ENCODE measurements around the gene SH3PXD2A.

SH3PXD2A gene

DNA sequence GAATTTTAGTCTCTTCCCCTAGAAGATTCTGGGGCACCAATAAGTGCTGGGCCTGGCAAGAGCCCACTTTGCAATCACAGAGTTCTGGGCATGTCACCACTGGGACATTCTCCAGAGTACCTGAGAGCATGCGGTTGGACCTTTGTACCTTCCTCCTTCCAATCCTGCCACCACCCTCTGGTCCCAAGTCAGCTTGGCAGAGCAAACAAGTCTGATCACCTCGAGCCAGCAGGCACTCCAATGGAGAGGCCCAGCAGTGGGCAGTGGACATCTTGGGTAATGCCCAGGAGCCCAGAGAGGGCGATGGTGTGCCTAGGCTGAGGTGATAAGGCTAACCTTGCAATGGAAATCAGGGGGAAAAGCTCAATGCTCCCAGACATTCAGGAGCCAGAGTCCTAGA is 43.4 kb downstream of the SH3PXD2A start:
- no peak overlapping the region for H3K9ac ChIP-seq (ENCODE audit: low read length in 2 of 2)
- H3K4me1 ChIP-seq (ENCODE audit: control insufficient read depth, insufficient read depth, low read length) = peaks cover 14% of the 10 kb centered on the region
- no peaks in the 10 kb centered on the region for H3K36me3 ChIP-seq (ENCODE audit: control insufficient read depth in 2 of 2, insufficient read depth in 2 of 2, low read length in 2 of 2)
- no peaks in the 10 kb centered on the region for H3K9me3 ChIP-seq (ENCODE audit: control insufficient read depth in 2 of 2, low read length in 2 of 2)
- H3K27ac ChIP-seq (ENCODE audit: low read length) = no peak overlapping the region
- no peak overlapping the region for H3K4me3 ChIP-seq (ENCODE audit: low read length in 2 of 2)
- H3K27me3 ChIP-seq (ENCODE audit: control insufficient read depth in 1 of 2, insufficient read depth in 2 of 2, low read length in 2 of 2) = no peaks in the 10 kb centered on the region

DNA sequence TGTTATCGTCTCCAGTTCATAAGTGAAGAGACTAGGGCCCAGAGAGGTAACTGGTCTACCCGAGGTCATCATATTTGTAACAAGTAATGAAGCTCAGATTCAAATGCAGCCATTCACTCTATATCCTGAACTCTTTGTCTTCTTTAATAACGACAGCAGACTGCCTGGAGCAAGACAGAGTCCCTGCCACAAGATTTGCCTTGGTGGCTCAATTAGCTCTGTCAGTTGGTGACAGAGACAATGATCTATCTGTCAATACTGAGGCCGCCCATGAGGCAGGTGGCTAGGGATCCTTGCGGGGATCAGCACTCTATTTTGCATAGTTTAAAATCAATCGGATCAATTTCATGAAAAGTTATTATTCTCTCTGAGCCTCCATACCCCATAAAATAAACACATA is 43.9 kb downstream of the SH3PXD2A start:
- H3K4me3 ChIP-seq (ENCODE audit: low read length in 2 of 2) = no peak overlapping the region
- H3K27ac ChIP-seq (ENCODE audit: low read length) = no peak overlapping the region
- peaks cover 14% of the 10 kb centered on the region for H3K4me1 ChIP-seq (ENCODE audit: control insufficient read depth, insufficient read depth, low read length)
- H3K9me3 ChIP-seq (ENCODE audit: control insufficient read depth in 2 of 2, low read length in 2 of 2) = no peaks in the 10 kb centered on the region
- H3K36me3 ChIP-seq (ENCODE audit: control insufficient read depth in 2 of 2, insufficient read depth in 2 of 2, low read length in 2 of 2) = no peaks in the 10 kb centered on the region
- no peak overlapping the region for H3K9ac ChIP-seq (ENCODE audit: low read length in 2 of 2)
- H3K27me3 ChIP-seq (ENCODE audit: control insufficient read depth in 1 of 2, insufficient read depth in 2 of 2, low read length in 2 of 2) = no peaks in the 10 kb centered on the region

DNA sequence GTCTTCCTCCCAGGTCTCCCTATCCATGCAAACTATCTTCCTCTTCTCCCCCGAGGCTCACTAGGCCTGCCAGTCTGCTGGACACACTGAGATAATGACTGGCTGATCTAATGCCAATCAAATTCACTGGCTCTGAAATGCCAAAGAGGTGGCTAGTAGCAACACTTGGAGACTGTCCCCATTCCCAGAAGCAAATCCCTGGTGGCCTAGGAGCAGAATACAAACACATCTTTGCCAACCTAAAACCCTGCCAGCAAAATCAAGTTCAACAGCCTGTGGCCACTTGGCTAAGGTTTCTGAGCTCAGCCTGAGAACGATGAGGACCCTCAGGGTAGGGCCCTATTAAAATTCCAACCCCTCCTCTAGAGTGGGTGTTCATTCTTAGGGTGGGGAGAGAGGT is 46.6 kb downstream of the SH3PXD2A start:
- no peak overlapping the region for H3K9ac ChIP-seq (ENCODE audit: low read length in 2 of 2)
- H3K4me3 ChIP-seq (ENCODE audit: low read length in 2 of 2) = no peak overlapping the region

DNA sequence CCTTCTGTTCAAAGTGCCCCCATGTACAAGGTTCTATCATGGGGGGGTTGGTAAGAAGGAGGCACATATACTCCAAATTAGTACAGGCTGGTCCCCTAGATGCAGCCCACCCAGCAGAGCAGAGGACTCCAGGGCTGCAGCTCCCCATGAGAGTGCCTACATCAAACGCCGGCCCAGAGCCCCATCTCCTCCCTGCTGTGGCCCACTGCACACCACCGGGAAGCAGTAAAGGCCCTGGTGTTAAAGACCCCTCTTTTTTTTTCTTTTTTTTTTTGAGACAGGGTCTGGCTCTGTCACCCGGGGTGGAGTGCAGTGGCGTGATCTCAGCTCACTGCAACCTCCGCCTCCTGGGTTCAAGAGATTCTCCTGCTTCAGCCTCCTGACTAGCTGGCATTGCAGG is 47.4 kb downstream of the SH3PXD2A start:
- H3K4me3 ChIP-seq (ENCODE audit: low read length in 2 of 2) = no peak overlapping the region
- peaks cover 7% of the 10 kb centered on the region for H3K4me1 ChIP-seq (ENCODE audit: control insufficient read depth, insufficient read depth, low read length)
- H3K27ac ChIP-seq (ENCODE audit: low read length) = no peak overlapping the region

More for the DNA sequence above, 46.6 kb downstream of the SH3PXD2A start:
- Histone ChIP-seq H3K27ac (ENCODE audit: low read length) (no peak overlapping the region), H3K27me3 (ENCODE audit: control insufficient read depth in 1 of 2, insufficient read depth in 2 of 2, low read length in 2 of 2) (no peaks in the 10 kb centered on the region), H3K36me3 (ENCODE audit: control insufficient read depth in 2 of 2, insufficient read depth in 2 of 2, low read length in 2 of 2) (no peaks in the 10 kb centered on the region), H3K9me3 (ENCODE audit: control insufficient read depth in 2 of 2, low read length in 2 of 2) (no peaks in the 10 kb centered on the region), H3K4me1 (ENCODE audit: control insufficient read depth, insufficient read depth, low read length) (peaks cover 7% of the 10 kb centered on the region)

DNA sequence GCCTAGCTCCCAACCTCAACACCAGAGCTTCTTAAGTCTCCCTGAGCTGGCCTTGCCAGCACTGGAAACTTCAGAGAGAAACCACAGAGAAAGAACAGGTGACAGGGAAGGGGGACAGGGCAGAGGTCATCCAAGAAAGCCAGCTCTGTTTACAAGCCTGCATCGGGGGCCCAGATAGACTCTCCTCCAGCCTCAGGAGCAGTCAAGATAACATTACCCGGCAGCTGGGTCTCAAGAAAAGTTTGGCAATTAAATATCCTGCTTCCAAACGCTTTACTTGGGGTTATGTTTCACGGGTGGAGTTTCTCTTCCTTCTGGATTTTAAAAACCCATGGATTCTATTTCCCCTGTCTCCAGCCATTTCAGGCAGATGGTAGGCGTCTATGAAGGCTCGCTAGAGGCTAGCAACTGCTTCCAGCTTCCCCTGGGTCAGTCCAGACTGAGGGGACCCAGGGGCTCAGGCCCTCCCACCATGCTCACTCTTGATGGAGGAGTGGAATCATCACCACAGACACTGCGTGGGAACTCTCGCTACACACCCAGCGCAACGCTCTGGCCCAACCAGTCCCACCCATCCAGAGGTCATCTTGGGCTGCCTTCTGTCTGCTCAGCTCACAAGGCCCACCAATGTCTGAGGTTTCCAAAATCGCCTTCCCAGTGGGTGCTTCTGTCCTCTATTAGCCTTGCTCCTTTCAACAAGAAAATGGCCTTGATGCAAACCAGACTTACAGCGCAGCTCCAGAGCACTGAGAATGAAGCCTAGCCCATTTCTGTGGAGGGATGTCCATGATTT is 48.8 kb downstream of the SH3PXD2A start:
- Histone ChIP-seq H3K27me3 (ENCODE audit: control insufficient read depth in 1 of 2, insufficient read depth in 2 of 2, low read length in 2 of 2) (no peaks in the 10 kb centered on the region), H3K36me3 (ENCODE audit: control insufficient read depth in 2 of 2, insufficient read depth in 2 of 2, low read length in 2 of 2) (no peaks in the 10 kb centered on the region), H3K9ac (ENCODE audit: low read length in 2 of 2) (no peak overlapping the region), H3K27ac (ENCODE audit: low read length) (no peak overlapping the region), H3K9me3 (ENCODE audit: control insufficient read depth in 2 of 2, low read length in 2 of 2) (no peaks in the 10 kb centered on the region), H3K4me1 (ENCODE audit: control insufficient read depth, insufficient read depth, low read length) (peaks cover 7% of the 10 kb centered on the region), H3K4me3 (ENCODE audit: low read length in 2 of 2) (no peak overlapping the region)

More for the DNA sequence above, 47.4 kb downstream of the SH3PXD2A start:
- no peaks in the 10 kb centered on the region for H3K36me3 ChIP-seq (ENCODE audit: control insufficient read depth in 2 of 2, insufficient read depth in 2 of 2, low read length in 2 of 2)
- H3K9ac ChIP-seq (ENCODE audit: low read length in 2 of 2) = no peak overlapping the region
- no peaks in the 10 kb centered on the region for H3K9me3 ChIP-seq (ENCODE audit: control insufficient read depth in 2 of 2, low read length in 2 of 2)
- no peaks in the 10 kb centered on the region for H3K27me3 ChIP-seq (ENCODE audit: control insufficient read depth in 1 of 2, insufficient read depth in 2 of 2, low read length in 2 of 2)

DNA sequence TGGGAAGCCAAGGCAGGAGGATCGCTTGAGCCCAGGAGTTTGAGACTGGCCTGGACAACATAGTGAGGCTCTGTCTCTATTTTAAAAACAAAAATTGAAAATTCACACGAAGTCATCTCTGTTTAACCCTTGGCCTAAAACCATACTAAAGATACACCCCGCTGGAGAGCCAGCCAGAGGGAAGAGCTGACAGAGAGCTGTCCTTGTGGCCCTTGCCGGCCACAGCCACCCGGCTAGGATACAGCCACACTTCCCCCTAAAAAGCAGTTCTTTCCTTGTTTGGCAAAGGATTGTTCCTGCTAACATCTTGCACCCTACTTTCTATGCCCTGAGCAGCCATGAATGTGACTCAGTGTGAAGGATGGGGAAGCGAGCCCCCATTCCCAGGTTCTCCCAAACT is 49.6 kb downstream of the SH3PXD2A start:
- no peak overlapping the region for H3K4me3 ChIP-seq (ENCODE audit: low read length in 2 of 2)
- no peak overlapping the region for H3K9ac ChIP-seq (ENCODE audit: low read length in 2 of 2)
- no peaks in the 10 kb centered on the region for H3K27me3 ChIP-seq (ENCODE audit: control insufficient read depth in 1 of 2, insufficient read depth in 2 of 2, low read length in 2 of 2)
- H3K27ac ChIP-seq (ENCODE audit: low read length) = no peak overlapping the region
- H3K9me3 ChIP-seq (ENCODE audit: control insufficient read depth in 2 of 2, low read length in 2 of 2) = no peaks in the 10 kb centered on the region
- peaks cover 0 to 1% of the 10 kb centered on the region in 2 donors for H3K36me3 ChIP-seq (ENCODE audit: control insufficient read depth in 2 of 2, insufficient read depth in 2 of 2, low read length in 2 of 2)
- H3K4me1 ChIP-seq (ENCODE audit: control insufficient read depth, insufficient read depth, low read length) = peaks cover 7% of the 10 kb centered on the region

DNA sequence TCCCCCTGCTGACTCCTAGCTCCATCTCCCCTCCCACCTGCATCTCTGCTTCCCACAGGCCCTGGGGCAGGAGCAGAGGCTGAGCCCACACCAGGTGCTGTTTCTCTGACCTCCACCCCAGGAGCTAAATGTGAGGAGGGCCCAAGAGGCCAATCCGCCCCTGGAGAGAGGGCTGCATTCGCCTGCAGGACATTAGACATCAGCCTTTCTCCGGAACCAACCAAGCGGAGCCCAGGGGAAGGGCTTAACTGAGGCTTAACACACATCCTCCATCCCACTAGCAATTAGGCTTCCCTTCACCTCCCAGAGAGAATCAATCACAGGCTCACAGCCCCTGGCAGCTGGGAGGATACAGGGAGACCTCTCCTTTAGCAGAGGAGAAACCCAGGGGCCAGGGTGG is 50.5 kb downstream of the SH3PXD2A start:
- no peak overlapping the region for H3K27ac ChIP-seq (ENCODE audit: low read length)
- H3K9me3 ChIP-seq (ENCODE audit: control insufficient read depth in 2 of 2, low read length in 2 of 2) = no peaks in the 10 kb centered on the region

DNA sequence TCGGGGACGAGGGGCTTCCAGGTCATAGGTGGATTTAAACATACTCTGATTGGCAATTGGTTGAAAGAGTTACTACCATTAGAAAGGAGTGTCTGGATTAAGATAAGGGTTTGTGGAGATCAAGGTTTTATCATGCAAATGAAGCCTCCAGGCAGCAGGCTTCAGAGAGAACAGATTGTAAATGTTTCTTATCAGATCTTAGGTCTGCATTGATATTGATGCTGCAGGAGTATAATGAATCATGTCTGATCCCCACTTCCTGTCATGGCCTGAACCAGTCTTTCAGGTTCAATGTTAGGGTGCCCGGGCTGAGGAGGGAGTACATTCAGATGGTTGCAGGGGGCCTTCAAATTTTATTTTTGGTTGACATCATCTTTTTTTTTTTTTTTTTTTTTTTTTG is 51.4 kb downstream of the SH3PXD2A start:
- Histone ChIP-seq H3K4me3 (ENCODE audit: low read length in 2 of 2) (no peak overlapping the region), H3K27me3 (ENCODE audit: control insufficient read depth in 1 of 2, insufficient read depth in 2 of 2, low read length in 2 of 2) (no peaks in the 10 kb centered on the region), H3K36me3 (ENCODE audit: control insufficient read depth in 2 of 2, insufficient read depth in 2 of 2, low read length in 2 of 2) (peaks cover 3 to 7% of the 10 kb centered on the region in 2 donors), H3K9me3 (ENCODE audit: control insufficient read depth in 2 of 2, low read length in 2 of 2) (no peaks in the 10 kb centered on the region), H3K9ac (ENCODE audit: low read length in 2 of 2) (no peak overlapping the region), H3K27ac (ENCODE audit: low read length) (no peak overlapping the region), H3K4me1 (ENCODE audit: control insufficient read depth, insufficient read depth, low read length) (peaks cover 8% of the 10 kb centered on the region)

More for the DNA sequence above, 50.5 kb downstream of the SH3PXD2A start:
- Histone ChIP-seq H3K36me3 (ENCODE audit: control insufficient read depth in 2 of 2, insufficient read depth in 2 of 2, low read length in 2 of 2) (peaks cover 3 to 7% of the 10 kb centered on the region in 2 donors), H3K4me1 (ENCODE audit: control insufficient read depth, insufficient read depth, low read length) (peaks cover 9% of the 10 kb centered on the region), H3K9ac (ENCODE audit: low read length in 2 of 2) (no peak overlapping the region), H3K27me3 (ENCODE audit: control insufficient read depth in 1 of 2, insufficient read depth in 2 of 2, low read length in 2 of 2) (no peaks in the 10 kb centered on the region), H3K4me3 (ENCODE audit: low read length in 2 of 2) (no peak overlapping the region)

DNA sequence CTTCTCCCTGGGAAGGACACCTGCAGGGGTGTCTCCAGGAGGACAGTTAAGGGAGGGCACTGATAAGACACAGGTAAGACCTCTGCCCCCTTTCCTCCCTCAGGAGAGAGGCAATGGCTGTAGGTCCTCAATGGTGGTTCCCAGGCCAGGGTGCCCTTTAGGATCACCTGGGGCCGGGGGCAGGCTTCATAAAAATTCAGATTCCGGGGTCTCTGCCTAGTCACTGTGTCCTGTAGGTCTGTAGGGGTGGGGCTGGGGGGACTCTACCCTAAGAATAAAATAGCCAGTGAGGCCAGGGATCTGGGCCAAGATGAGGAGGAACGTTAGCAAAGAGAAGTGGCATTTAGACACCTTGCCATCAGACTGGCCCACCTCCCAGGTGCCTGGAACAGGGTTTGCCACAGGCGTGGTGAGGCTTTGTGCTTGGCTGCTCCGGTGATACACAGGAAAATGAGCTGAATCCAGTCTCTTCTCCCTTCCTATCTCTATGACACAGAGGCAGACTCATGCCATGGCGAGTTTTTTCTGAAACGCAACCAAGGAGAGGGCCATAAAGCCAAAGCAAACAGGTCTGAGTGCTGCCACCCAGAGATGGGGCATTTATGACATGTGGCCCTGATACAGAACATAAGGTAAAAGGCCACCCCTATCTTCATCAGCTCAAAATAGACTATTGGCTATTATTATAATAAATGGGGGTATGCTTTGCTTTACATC is 52.6 kb downstream of the SH3PXD2A start:
- H3K9ac ChIP-seq (ENCODE audit: low read length in 2 of 2) = no peak overlapping the region
- peaks cover 7% of the 10 kb centered on the region for H3K4me1 ChIP-seq (ENCODE audit: control insufficient read depth, insufficient read depth, low read length)
- no peak overlapping the region for H3K27ac ChIP-seq (ENCODE audit: low read length)
- no peak overlapping the region for H3K4me3 ChIP-seq (ENCODE audit: low read length in 2 of 2)
- no peaks in the 10 kb centered on the region for H3K27me3 ChIP-seq (ENCODE audit: control insufficient read depth in 1 of 2, insufficient read depth in 2 of 2, low read length in 2 of 2)
- H3K9me3 ChIP-seq (ENCODE audit: control insufficient read depth in 2 of 2, low read length in 2 of 2) = no peaks in the 10 kb centered on the region
- H3K36me3 ChIP-seq (ENCODE audit: control insufficient read depth in 2 of 2, insufficient read depth in 2 of 2, low read length in 2 of 2) = peaks cover 3 to 7% of the 10 kb centered on the region in 2 donors

DNA sequence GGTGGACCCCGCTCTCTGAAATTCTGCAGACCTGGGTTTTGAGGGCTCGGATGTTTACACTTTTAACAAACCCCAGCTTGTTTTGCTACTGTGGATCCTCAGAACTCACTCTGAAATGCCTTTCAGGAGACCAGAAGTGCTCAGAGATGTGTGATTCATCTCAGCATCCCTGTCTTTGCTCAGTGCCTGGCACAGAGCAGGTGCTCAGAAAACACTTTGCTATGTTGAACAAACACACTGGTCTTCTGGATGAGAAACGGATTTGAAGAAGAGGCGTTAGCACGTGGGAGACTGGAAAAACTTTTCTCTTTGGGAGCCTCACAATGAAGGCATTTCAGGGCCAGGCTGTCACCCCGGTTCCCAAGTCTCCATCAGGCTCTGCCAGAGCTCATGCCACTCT is 53.3 kb downstream of the SH3PXD2A start:
- peaks cover 2% of the 10 kb centered on the region for H3K4me1 ChIP-seq (ENCODE audit: control insufficient read depth, insufficient read depth, low read length)
- H3K27me3 ChIP-seq (ENCODE audit: control insufficient read depth in 1 of 2, insufficient read depth in 2 of 2, low read length in 2 of 2) = no peaks in the 10 kb centered on the region
- H3K36me3 ChIP-seq (ENCODE audit: control insufficient read depth in 2 of 2, insufficient read depth in 2 of 2, low read length in 2 of 2) = peaks cover 3 to 7% of the 10 kb centered on the region in 2 donors
- no peak overlapping the region for H3K27ac ChIP-seq (ENCODE audit: low read length)
- H3K4me3 ChIP-seq (ENCODE audit: low read length in 2 of 2) = no peak overlapping the region
- H3K9ac ChIP-seq (ENCODE audit: low read length in 2 of 2) = no peak overlapping the region
- no peaks in the 10 kb centered on the region for H3K9me3 ChIP-seq (ENCODE audit: control insufficient read depth in 2 of 2, low read length in 2 of 2)
